SK-N-SH treated with all-trans-retinoic acid at 6 μM for 48 hours (cell line): ENCODE measurements around the gene RTP5.

ENCODE experiments used
- ATAC-seq: fragments of 200-7000 bp; cut with Tn5 transposase; 3 replicates; pipeline ENCODE4 v1.9.1; 2020; ENCODE audit warnings: mild to moderate bottlenecking, moderate library complexity
- ARNTL ChIP-seq: fragments of 450-650 bp; formaldehyde crosslinking; IDR thresholded peaks from 2 replicates; pipeline ENCODE4 v1.5.0; 2020; ENCODE audit warnings: low read depth, mild to moderate bottlenecking, moderate library complexity, borderline replicate concordance
- BACH2 ChIP-seq: fragments of 250-450 bp; sonication (Bioruptor Pico); IDR thresholded peaks from 2 replicates; pipeline ENCODE4 v1.9.0; 2021; ENCODE audit warnings: mild to moderate bottlenecking, borderline replicate concordance
- CREB5 ChIP-seq: fragments of 250-450 bp; sonication (Bioruptor Pico); IDR thresholded peaks from 2 replicates; pipeline ENCODE4 v1.5.1; 2020; ENCODE audit warnings: low read depth, mild to moderate bottlenecking, moderate library complexity
- CSDC2 ChIP-seq: fragments of 250-450 bp; sonication (Bioruptor Pico); IDR thresholded peaks from 2 replicates; pipeline ENCODE4 v1.5.0; 2020; ENCODE audit warnings: mild to moderate bottlenecking, moderate library complexity
- CSRNP3 ChIP-seq: fragments of 250-450 bp; sonication (Bioruptor Pico); IDR thresholded peaks from 2 replicates; pipeline ENCODE4 v1.5.1; 2021; ENCODE audit warnings: mild to moderate bottlenecking, moderate library complexity
- ESRRG ChIP-seq: fragments of 250-450 bp; sonication (Bioruptor Pico); IDR thresholded peaks from 2 replicates; pipeline ENCODE4 v1.6.1; 2021; ENCODE audit warnings: mild to moderate bottlenecking
- GLIS3 ChIP-seq: fragments of 250-450 bp; sonication (Bioruptor Pico); IDR thresholded peaks from 2 replicates; pipeline ENCODE4 v1.5.0; 2020; ENCODE audit warnings: mild to moderate bottlenecking, moderate library complexity
- ISL1 ChIP-seq: fragments of 250-450 bp; sonication (Bioruptor Pico); IDR thresholded peaks from 2 replicates; pipeline ENCODE4 v2.1.2; 2022; ENCODE audit warnings: mild to moderate bottlenecking, moderate library complexity
- OSR1 ChIP-seq: fragments of 250-450 bp; sonication (Bioruptor Pico); IDR thresholded peaks from 2 replicates; pipeline ENCODE4 v1.8.0; 2022; ENCODE audit warnings: moderate library complexity, mild to moderate bottlenecking, inconsistent platforms
- PPARA ChIP-seq: fragments of 250-450 bp; sonication (Bioruptor Pico); IDR thresholded peaks from 2 replicates; pipeline ENCODE4 v1.5.0; 2020; ENCODE audit warnings: mild to moderate bottlenecking, borderline replicate concordance
- SNAI2 ChIP-seq: fragments of 250-450 bp; sonication (Bioruptor Pico); IDR thresholded peaks from 2 replicates; pipeline ENCODE4 v1.5.0; 2020; ENCODE audit warnings: mild to moderate bottlenecking, moderate library complexity
- TCF4 ChIP-seq: fragments of 250-450 bp; sonication (Bioruptor Pico); IDR thresholded peaks from 2 replicates; pipeline ENCODE4 v1.8.0; 2021; ENCODE audit warnings: mild to moderate bottlenecking, moderate library complexity, borderline replicate concordance
- TOX ChIP-seq: fragments of 250-450 bp; sonication (Bioruptor Pico); IDR thresholded peaks from 2 replicates; pipeline ENCODE4 v1.8.0; 2021; ENCODE audit warnings: mild to moderate bottlenecking, moderate library complexity, borderline replicate concordance
- ZC3H10 ChIP-seq: fragments of 250-450 bp; sonication (Bioruptor Pico); IDR thresholded peaks from 2 replicates; pipeline ENCODE4 v1.5.1; 2021; ENCODE audit warnings: mild to moderate bottlenecking, moderate library complexity
- ZFP3 ChIP-seq: fragments of 250-450 bp; sonication (Bioruptor Pico); IDR thresholded peaks from 2 replicates; pipeline ENCODE4 v1.5.0; 2020; ENCODE audit warnings: mild to moderate bottlenecking, moderate library complexity
- ZFP30 ChIP-seq: fragments of 450-650 bp; formaldehyde crosslinking; IDR thresholded peaks from 2 replicates; pipeline ENCODE4 v1.5.0; 2022; ENCODE audit warnings: mild to moderate bottlenecking, moderate library complexity
- ZNF565 ChIP-seq: fragments of 450-650 bp; formaldehyde crosslinking; conservative IDR thresholded peaks from 2 replicates; pipeline ENCODE4 v1.5.0; 2020; ENCODE audit warnings: low read depth, mild to moderate bottlenecking, moderate library complexity
- ZNF70 ChIP-seq: fragments of 450-650 bp; formaldehyde crosslinking; IDR thresholded peaks from 2 replicates; pipeline ENCODE4 v1.5.0; 2020; ENCODE audit warnings: mild to moderate bottlenecking, moderate library complexity
- ZNF8 ChIP-seq: fragments of 450-650 bp; formaldehyde crosslinking; IDR thresholded peaks from 2 replicates; pipeline ENCODE4 v1.5.0; 2020; ENCODE audit warnings: mild to moderate bottlenecking, moderate library complexity
- TF ChIP-seq, protein P1 (sequence below): fragments of 250-450 bp; sonication (Bioruptor Pico); IDR thresholded peaks from 2 replicates; pipeline ENCODE4 v1.8.0; 2020; ENCODE audit warnings: mild to moderate bottlenecking, moderate library complexity, borderline replicate concordance
- TF ChIP-seq, protein P2 (sequence below): fragments of 250-450 bp; sonication (Bioruptor Pico); IDR thresholded peaks from 2 replicates; pipeline ENCODE4 v1.8.0; 2021; ENCODE audit warnings: low read depth, mild to moderate bottlenecking, moderate library complexity, borderline replicate concordance

The RTP5 gene

DNA sequence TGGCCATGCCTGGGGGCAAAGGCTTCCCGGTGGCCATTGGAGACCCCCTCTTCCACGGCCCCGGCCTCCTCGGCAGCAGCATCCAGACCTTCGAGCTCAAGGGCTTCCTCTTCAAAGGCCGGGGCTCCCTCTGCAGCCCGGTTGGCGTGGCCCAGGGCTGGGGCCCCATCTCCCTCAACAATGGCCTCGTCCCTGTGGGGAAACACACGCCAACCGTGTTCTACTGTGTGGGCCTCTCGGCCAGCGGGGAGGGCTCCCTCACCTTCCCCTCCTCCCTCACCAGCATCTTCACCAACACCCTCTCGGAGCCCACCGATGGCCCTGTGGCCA lies 2.7 kb downstream of the RTP5 start (continued):
- TF ChIP-seq, protein P1, sequence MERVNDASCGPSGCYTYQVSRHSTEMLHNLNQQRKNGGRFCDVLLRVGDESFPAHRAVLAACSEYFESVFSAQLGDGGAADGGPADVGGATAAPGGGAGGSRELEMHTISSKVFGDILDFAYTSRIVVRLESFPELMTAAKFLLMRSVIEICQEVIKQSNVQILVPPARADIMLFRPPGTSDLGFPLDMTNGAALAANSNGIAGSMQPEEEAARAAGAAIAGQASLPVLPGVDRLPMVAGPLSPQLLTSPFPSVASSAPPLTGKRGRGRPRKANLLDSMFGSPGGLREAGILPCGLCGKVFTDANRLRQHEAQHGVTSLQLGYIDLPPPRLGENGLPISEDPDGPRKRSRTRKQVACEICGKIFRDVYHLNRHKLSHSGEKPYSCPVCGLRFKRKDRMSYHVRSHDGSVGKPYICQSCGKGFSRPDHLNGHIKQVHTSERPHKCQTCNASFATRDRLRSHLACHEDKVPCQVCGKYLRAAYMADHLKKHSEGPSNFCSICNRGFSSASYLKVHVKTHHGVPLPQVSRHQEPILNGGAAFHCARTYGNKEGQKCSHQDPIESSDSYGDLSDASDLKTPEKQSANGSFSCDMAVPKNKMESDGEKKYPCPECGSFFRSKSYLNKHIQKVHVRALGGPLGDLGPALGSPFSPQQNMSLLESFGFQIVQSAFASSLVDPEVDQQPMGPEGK (CRISPR knock-in tag), result no peak
- TF ChIP-seq CSRNP3, result no peak
- TF ChIP-seq ARNTL (CRISPR knock-in tag), result no peak

GRCh38 chr2:241873081-241873802 lies 3.7 kb downstream of the RTP5 start:
- no peak for ATAC-seq
- TF ChIP-seq GLIS3 (CRISPR knock-in tag) (no peak), PPARA (CRISPR knock-in tag) (no peak), ESRRG (no peak), ZNF565 (no peak), SNAI2 (CRISPR knock-in tag) (no peak), ARNTL (CRISPR knock-in tag) (no peak), CSRNP3 (no peak), ZC3H10 (CRISPR knock-in tag) (no peak), ISL1 (no peak), ZFP30 (CRISPR knock-in tag) (no peak), CSDC2 (no peak), CREB5 (no peak), OSR1 (CRISPR knock-in tag) (no peak), TCF4 (CRISPR knock-in tag) (no peak), ZNF8 (CRISPR knock-in tag) (no peak), TOX (CRISPR knock-in tag) (no peak)
- TF ChIP-seq, protein P1 (CRISPR knock-in tag), result no peak
- TF ChIP-seq, protein P2, sequence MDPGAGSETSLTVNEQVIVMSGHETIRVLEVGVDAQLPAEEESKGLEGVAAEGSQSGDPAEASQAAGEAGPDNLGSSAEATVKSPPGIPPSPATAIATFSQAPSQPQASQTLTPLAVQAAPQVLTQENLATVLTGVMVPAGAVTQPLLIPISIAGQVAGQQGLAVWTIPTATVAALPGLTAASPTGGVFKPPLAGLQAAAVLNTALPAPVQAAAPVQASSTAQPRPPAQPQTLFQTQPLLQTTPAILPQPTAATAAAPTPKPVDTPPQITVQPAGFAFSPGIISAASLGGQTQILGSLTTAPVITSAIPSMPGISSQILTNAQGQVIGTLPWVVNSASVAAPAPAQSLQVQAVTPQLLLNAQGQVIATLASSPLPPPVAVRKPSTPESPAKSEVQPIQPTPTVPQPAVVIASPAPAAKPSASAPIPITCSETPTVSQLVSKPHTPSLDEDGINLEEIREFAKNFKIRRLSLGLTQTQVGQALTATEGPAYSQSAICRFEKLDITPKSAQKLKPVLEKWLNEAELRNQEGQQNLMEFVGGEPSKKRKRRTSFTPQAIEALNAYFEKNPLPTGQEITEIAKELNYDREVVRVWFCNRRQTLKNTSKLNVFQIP (CRISPR knock-in tag), result no peak

DNA sequence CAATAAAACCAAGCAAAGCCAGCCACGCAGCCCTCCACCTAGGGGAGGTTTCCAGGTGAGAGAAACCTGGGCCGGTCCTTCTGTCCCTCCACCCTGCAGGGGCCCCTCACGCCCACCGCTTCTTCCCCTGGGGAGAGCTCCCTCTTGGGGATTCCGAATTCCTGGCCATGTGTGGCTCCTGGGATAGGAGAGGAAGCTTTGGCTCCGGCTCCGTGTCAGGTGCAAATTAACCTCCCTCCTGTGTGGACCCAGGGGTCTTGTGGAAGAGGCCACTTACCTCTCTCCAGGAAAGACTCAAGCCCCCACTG lies 4.2 kb downstream of the RTP5 start:
- no peak for ATAC-seq
- TF ChIP-seq, protein P2 (CRISPR knock-in tag), result no peak
- TF ChIP-seq BACH2 (CRISPR knock-in tag) (no peak), ARNTL (CRISPR knock-in tag) (no peak), ZNF8 (CRISPR knock-in tag) (no peak), ESRRG (no peak), ZFP30 (CRISPR knock-in tag) (no peak), ISL1 (no peak), ZC3H10 (CRISPR knock-in tag) (no peak), CREB5 (no peak), ZNF70 (CRISPR knock-in tag) (no peak), CSRNP3 (no peak), ZFP3 (no peak), TCF4 (CRISPR knock-in tag) (no peak), OSR1 (CRISPR knock-in tag) (no peak)
